Medulla oblongata (tissue), 1 donor: ENCODE data around the gene ASPHD2.

ENCODE experiments used
- DNase-seq: peaks from one replicate; pipeline ENCODE4 v3.0.0-alpha.2; 2015; ENCODE audit errors: extremely low spot score

ASPHD2 gene

DNA sequence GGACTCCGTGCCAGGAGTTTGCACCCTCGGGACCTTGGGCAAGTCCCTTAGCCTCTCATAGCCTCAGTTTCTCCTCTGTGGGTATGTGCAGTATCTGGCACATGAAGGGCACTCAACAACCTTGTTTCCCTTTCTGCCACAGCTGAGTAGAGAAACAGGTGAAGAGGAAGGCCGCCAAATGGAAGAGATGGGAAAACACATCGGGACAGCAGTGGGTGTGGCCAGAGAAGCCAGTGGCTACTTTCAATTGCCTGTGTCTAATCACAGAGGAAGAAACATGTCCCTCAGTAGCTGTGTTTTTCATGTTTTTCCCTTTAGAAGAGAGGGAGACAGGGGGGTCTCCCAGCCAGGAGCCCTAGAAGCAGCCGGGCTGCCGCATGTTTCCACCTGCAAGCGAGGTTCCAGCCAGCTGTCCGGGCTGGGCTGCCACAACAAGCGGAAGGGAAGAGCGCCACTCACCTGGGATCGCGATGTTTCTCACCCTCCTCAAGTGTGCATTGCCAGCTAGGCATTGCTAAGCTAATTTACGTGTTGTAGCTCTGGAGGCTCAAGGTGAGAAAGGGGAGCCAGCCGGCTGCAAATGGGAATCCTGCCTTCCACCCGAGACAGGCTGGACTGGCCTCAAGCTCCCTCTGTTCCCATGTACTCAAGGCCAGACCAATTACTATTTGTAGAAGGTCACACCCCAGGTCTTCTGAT lies 16.7 kb downstream of the ASPHD2 start:
- DNase-seq = no peak

DNA sequence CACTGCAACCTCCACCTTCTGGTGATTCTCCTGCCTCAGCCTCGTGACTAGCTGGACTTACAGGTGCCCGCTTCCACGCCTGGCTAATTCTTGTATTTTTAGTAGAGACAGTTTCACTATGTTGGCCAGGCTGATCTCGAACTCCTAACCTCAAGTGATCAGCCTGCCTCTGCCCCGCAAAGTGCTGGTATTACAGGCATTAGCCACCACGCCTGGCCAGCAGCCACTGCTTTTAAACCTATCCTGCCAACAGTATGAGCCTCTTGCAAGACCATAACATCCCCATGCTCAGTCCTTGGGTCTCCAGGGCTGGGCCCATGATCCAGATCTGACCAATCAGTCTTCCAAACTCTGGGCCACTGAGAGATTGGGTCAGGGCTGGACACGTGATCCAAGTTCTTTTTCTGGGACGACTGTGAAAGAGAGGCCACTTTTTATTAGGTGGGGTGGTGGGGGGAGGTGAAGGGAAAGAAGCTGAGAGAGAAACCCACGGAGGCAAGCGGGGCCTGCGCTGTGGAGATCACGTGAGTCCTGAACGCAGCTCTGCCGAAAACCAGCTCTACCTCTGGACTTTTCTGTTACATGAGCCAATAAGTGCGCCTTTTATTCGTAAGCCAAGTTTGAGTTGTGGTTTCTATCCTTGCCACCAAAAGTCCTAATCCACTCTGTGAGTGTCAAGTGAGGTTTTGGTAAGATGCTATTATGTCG lies 17.9 kb downstream of the ASPHD2 start:
- DNase-seq = no peak

DNA sequence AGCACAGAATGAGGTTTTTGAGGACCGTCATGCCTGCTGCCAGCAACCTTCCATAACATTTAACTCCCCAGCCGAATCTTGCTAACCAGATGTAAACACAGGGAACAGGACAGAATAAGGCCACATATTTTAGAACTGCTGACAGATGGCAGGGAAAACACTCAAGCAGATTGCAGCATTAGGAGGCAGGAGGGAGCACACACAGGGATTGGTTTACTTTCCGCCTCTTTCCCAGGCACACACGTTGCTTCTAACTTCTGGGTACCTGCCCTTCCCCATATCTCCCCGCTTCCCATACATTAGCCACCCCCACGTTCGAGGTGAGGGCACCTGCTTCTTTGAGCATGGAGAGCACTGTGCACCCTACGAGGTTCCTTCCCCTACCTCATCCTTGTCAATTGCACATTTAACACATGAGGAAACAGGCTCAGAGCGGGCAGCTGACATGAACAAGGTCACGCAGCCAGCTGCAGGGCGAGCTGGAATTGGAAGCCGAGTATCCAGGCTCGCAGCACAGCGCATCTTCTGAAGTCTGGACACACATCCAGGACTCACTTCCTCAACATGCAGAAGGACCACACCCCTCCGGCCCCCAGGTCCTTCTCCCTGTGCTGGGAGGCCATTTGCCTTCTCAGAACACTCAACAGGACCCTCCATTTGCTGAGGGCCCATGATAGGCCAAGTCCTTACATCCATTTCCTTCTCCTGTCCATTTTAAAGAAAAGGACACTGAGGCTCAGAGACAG lies 18.7 kb downstream of the ASPHD2 start:
- DNase-seq = no peak

DNA sequence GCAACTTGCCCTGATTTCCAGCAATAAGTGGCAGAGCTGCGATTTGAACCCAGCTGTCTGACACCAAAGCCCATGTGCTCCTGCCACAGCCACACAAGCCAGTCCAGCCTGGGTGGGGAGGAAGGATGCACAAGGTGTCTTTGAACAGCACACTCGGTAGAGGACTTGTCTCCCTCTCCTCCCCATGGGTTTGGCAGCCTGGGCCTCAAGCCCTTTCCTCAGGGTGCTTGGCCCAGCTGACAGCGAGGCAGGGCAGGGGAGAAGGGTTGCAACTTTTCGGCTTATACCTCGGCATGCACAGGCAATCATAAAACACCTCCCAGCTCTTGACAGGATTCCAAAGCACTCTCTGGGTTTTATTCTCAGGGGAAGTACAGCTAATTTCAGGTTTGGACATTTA lies 19.3 kb downstream of the ASPHD2 start:
- DNase-seq = no peak

DNA sequence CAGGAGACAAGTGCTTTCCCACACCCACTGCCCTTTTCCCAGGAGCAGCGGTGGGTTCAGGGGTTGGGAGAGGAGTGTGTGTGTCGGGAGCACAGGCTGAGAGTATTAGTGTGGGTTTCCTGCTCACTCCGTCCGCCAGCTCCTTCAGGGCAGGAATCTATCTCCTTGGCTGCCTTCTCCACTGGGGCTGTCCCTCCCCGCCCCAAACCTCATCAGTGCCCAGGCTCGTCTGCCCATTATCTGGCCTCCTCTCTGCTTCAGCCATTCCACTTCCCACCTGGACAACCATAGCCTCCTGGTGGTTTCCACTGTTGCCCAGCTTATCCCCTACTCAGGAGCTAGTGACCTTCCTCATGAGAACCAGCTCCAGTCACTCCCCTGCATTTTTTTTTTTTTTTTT lies 19.9 kb downstream of the ASPHD2 start:
- DNase-seq = no peak

DNA sequence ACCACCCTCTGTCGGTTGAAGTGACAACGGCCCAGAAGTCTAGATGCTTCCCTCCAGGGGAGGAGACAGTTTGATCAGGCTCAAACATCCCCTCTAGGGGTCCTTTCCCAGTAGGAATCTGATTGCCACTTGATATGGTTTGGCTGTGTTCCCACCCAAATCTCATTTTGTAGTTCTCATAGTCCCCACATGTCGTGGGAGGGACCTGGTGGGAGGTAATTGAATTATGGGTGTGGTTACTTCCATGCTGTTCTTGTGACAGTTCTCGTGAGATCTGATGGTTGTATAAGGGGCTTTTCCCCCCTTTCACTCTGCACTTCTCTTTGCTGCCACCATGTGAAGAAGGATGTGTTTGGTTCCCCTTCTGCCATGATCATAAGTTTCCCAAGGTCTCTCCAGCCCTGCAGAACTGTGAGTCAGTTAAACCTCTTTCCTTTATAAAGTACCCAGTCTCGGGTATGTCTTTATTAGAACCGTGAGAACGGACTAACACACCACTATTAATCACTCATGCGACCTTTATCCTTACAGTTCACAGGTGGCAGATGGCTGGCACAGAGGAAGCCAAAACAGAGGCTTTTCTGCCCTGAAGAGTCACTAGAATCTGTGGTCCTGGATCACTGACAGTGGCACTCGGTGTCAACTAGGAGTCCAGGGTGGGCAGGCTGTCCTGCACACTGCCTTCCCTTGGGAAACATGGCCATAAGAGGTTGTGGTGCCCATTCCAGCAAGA lies 21.6 kb downstream of the ASPHD2 start:
- no peak for DNase-seq

DNA sequence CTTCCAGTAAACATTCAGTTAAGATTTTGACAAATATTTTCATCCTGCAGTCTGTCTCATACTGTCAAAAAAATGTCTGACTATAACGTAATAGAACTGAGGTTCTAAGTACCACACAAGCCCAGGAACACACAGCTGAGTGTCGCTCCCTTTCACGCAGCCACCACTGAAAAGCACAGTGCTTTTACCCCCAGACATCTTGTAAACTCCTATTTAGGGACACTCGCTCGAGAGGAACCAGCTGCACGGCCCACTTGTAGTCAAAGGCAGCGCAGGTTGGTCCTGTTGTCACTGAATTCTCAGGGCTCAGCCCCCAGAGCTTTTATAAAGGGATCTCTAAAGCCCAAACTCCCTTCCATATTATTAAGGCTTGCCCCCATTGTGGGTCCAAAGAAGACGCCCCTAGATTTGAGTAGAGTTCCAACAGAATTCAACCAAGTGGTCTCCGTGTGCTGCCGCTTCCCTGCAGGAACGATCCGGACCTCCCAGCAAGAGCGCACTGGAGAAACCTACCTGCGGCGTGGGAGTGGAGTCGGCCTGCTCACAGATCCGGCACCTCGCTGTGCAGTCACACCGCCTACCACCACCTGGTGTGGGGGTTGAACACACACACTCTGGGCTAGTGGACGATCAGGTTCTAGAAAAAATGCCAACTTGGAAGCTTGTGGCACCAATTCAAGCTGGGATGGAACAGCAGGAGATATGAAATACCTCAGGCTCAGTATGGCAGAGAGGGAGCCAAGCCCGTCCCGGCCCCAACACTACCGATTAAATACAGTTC lies 23.4 kb downstream of the ASPHD2 start:
- DNase-seq = no peak

DNA sequence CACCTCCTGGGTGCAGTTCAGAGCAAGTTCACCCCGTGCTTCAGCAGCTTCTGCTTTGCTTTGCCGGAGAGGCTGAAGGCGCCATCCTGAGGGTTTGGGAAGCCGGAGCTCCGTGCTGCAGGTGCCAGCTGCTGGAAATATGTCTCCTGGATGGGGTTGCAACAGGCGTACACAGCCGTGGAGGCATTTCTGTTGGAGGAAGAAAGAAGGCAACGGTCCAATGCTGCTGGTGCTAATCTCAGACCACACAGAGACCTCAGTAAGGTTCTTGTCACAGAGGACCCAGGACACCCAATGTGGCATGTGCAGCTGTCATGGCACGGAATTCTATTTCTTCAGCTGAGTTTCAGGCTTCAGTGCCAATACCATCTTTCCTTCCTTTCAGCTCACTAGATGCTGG lies 24.2 kb downstream of the ASPHD2 start:
- no peak for DNase-seq

DNA sequence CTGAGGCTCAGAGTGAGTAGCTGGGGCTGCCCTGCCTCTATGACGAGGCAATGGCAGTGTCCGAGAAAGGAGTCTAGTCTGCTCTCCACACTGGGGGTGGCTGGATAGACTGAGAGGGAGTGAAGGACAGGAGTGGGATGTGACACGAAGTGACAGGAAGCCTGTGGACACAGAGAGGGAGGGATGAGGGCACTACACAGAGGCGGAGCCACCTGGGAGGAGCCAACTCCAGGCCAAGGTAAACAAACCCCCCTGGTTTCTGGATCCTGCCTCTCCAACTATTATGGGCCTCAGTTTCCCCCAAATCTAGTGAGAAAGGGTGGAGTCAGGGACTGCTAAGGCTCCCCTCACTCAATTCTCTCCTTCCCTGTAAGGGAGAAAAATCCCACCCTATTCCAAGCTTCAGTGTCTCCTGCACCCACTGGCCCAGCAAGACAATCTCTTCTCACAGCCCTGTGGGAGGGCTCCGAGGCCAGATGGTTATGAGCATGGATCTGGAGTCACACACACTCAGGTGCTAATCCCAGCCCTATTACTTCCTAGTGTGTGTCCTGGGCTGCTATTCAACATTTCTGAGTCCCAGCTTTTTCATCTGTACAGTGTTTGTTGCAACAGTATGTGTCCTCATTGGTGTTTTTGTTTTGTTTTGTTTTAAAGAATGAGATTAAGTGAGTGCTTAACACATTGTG lies 24.9 kb downstream of the ASPHD2 start:
- DNase-seq = no peak

DNA sequence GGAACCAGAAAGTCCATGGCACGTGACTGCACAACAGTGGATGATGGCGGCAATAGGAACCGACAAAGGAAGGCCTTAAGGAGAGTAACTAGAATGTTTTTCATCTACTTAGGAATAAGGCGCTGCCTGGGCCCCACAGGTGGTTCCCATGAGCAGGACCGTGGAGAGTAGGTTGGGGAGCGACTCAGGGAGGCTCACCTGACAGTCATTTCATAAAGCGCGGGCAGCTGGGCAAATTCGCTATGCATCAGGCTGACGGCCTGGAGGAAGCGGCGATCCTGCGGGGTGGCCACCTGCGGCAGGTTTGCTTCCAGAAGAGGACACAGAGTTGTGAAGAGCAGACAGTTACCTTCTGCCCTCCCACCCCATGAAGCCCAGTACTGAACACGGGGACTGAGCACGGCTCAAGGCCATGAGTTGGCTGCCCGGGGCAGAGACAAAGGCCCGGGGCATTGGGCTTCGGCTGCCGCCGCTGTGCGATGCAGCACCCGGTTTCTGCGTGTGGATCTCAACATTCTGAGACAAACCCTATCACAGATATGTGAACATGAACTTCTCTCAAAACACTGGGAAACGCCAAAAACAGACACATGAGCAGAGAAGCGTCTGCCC lies 28.7 kb downstream of the ASPHD2 start:
- DNase-seq = no peak

DNA sequence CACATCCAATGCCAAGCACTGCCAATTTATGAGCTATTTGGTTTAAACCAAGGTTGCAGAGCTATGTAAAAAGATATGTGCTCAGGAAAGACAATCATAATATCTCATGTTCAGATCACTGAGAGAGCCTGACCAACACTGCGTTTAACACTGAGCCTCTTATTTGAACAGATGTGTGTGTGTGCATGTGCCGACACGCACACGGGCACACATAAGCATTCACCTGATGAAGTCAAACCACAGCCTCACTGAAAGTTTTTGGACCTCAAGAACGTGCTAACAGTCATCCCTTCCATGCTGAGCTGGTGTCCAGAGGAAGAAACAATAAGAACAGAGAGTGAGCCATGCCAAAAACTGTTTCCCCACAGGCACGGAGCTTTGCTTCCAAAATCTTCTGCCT lies 31.1 kb downstream of the ASPHD2 start:
- no peak for DNase-seq

DNA sequence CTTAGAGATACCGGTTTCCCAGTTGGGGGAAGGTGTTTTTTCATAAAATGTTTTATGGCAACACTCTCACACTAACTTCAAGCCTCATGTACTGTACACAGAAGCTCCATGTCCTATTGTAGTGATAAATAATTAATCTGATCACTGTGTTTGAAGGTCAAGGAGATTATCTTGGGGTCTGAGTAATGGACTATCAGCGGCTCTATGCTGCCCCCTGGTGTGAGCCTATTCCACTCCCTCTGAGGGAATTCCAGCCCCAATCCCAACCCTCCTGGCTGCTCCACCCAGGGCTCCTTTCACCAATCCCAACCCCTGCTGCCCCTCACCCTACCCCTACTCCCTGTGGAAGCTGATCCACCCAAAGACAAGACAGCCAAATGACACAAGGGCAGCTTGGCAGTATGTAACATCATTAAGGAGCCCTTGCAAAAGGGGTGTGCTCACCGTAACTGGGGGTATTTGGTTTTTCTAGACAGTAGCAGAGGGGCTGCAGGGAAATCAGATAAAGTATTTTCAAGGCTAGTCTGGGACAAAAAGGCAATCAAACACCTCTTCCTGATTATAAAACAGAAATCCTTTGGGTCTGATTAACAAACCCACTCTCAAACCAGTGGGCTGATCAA lies 32.2 kb downstream of the ASPHD2 start:
- peak; percentile 46 for DNase-seq

DNA sequence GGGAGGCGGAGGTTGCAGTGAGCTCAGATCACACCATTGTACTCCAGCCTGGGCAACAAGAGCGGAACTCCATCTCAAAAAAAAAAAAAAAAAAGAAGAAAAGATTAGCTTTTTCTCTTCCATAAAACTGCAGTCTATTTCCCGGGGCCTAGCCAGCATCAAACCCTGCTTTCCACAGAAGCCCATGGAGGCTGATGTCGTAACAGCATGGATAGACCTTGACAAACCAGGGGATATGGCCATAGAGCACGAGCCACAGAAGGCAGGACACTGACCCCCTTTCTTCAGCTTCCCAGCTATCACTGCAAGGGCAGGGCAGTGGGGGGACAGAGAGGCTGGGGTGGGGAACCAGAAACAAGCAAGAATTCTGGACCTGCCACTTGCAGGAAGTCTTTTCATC lies 33.0 kb downstream of the ASPHD2 start:
- no peak for DNase-seq

DNA sequence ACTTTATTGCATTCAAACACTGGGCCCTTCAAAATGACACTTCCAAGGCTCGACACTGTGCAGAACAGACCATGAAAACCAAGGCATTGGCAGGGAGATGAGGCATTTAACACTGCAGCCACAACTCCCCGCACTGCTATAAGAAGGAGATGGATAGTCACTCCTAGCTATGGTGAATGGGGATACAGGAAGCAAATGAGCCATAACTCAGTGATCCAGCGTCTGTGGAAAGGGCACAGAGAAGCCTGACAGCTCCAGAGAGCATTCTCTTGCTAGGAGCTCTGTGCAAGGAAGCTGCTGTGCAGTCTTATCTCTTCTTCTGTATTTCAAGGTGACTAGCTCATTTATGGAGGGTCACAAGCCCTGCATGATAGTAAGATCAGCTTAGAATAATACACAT lies 33.6 kb downstream of the ASPHD2 start:
- DNase-seq = no peak

DNA sequence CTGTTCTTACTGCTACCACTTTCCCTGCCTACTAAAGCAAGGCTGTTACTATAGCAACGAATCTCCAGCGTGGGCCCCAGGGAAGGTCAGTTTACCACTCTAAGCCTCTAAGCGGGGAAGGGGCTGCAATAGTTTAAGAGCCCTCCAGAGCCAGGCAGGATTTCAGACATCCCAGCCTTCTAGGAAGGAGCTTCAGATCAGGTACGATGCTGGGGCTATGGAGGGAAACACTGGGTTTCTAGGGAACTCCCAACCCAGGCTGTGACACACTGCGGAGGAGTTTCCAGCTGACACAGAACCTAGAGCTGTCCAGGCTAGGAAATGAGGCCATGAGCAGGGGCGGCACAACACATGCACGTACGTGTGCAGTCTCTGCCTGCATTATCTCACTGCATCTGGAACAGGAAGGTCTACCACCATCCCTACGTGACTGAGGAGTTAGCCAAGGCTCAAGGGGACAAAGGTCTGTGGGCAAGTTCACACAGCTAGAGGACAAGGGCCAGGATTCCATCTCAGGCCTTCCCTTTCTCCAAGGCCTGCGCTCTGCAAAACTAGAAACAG lies 34.1 kb downstream of the ASPHD2 start:
- DNase-seq = no peak

DNA sequence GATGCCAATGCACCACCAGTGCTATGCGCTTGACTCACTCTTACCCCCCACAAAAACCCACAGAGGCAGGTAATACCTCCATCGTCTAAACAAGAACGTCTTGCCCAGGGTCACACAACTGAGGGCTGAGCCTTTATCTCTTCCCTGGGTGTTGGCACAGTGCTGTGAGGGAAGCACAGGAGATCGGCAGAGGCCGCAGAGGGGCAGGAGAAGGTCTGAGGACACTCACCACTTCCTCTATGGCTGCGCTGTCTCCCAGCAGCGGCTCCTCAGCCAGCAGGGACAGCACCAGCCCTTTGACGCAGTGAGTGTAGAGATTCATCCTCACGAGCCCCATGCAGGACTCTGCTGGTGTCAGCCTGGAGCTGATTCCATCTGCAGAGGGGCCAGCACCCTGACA lies 34.6 kb downstream of the ASPHD2 start:
- DNase-seq = no peak

DNA sequence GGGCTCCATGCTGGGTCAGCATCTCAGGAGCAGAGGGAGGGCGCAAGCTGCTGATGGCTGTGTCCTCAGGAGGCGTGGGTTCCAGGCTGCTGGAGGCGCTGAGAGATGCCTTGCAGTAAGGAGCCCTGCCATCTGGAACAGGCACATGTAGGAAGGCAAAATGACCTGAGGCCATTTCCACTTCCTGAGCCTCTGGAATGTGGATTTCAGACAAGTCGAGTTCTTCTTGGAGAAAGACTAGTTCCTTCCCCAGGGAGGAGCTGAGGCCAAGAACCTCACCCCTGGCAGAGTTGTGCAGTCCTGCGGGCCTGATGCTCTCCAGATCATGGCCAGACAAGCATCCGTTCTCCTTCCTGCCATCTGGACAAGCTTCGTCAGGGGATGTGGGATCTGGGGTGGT lies 35.3 kb downstream of the ASPHD2 start:
- DNase-seq = no peak

DNA sequence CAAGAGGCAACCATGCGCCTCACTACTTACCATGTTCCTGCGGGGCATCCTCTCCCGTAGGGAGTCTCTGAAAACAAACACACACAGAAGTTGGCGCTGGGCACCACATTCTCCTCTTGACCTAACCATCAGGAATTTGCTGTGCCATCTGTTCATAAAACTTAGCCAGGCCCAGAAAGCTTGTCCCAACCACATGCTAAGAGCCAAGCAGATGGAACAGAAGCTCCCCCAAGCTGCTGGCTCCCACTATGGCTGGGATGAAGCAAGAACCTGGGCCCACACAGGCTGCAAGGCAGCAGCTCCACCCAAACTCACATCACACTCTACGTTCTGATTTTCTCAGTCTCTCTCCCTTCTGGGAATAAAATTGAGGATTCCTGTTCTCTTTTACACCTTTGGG lies 37.1 kb downstream of the ASPHD2 start:
- no peak for DNase-seq

DNA sequence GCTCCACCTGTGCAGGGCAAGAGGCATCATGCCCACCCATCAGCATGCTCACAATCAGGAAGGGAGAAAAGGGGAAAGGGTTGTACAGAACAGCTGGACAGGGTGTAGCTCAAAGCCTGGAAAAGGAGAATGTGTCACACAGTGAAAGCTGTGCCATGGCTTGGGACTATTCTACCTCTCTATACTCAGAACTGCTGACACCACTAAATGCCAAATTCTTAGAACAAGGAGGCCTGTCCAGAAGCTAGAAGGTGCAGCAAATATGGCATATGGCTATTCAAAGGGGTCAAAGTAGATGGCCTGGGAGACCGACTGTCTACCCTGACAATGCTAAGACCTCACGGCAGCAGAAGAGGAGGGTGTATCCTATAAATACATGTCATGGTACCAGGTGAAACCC lies 41.7 kb downstream of the ASPHD2 start:
- no peak for DNase-seq

DNA sequence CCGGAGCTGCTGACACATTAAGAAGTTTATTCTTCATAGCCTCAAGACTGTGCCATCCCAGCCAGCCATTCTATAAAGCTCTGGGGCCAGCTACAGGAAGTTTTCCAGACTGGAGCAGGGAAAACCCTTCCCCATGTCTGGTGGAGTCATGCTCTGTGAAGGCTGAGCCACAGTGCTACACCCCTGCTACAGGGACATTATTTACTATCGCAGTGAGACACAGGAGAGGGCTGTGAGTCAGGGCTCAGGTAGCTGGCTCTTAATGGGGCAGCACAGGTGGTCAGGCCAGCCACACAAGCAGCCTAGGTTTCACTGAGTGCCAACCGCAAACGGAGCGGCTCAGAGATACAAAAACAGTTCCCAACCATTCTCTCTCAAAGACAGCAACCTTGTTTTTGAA lies 42.5 kb downstream of the ASPHD2 start:
- DNase-seq = no peak
